Measurements from ENCODE around the gene GNB2.
A peak's percentile ranks its signal among the peaks of the same experiment; 100 is the strongest.
"Not testable (repeated sequence)": the region's sequence is repeated elsewhere in the genome, so short reads cannot be mapped to it uniquely, and the experiment has no call there.

The GNB2 gene

DNA sequence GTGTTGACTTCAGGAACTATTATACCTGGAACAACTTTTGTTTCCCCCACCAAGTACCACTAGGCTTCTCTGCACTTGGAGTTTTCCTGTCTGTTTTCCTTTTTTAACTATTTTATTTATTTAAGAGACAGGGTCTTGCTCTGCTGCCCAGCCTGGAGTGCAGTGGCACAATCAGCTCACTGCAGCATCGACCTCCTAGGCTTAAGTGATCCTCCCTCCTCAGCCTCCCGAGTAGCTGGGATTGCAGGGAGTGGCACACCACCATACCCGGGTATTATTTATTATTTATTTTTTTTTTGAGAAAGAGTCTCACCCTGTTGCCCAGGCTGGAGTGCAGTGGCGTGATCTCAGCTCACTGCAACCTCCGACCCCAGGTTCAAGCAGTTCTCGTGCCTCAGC lies 22.6 kb downstream of the GNB2 start:
- DNase-seq (ENCODE audit: low read depth) = no peak

DNA sequence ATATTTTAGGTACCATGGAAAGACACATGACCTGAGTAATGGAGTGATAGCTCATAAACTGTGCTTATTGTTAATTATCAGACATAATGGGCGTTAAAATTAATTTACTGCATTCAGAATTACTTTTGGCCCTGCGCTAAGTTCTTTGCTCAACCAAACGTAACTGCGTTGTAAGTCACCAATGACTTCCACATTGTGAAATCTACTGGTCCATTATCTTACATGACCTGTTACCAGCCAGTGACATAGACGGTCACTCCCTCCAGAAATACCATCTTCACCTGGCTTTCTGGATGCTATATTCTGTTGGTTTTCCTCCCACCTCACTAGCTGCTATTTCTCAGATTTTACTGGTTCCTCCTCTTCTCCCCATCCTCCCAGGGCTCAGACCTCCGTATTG lies 25.5 kb downstream of the GNB2 start:
- DNase-seq (ENCODE audit: low read depth) = no peak

DNA sequence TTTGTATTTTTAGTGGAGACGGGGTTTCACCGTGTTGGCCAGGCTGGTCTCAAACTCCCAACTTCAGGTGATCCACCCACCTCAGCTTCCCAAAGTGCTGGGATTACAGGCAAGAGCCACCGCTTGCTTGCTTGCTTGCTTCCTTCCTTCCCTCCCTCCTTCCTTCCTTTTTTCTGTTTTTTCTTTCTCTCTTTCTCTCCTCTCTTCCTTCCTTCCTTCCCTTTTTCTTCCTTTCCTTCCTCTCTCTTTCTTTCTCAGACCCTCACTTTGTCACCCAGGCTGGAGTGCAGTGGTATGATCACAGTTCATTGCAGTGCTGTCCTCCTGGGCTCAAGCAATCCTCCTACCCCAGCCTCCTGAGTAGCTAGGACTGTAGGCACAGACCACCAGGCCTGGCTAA lies 27.5 kb downstream of the GNB2 start:
- DNase-seq (ENCODE audit: low read depth) = not testable (repeated sequence)

DNA sequence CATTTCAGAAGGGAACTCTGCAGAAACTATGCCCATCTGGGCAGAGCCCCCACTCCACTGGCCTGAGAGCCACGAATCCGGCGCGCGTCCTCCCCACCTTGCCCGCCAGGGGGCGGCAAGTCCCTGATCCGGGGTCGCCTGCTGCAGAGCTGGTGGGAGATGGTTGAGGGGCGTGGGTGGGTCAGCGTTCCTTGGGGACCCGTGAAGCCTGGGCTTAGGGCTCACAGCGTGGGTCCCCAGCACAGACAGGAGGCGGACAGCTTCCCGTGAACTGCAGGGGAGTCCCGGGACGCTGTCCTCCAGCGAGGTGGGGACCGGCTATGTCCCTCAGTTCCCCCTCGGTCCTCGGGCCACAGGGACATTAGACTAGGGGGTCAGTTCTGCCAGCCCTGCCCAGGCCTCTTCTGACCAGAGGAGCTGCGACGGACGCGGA lies 31.8 kb downstream of the GNB2 start:
- peak; percentile 73 for DNase-seq (ENCODE audit: low read depth)

DNA sequence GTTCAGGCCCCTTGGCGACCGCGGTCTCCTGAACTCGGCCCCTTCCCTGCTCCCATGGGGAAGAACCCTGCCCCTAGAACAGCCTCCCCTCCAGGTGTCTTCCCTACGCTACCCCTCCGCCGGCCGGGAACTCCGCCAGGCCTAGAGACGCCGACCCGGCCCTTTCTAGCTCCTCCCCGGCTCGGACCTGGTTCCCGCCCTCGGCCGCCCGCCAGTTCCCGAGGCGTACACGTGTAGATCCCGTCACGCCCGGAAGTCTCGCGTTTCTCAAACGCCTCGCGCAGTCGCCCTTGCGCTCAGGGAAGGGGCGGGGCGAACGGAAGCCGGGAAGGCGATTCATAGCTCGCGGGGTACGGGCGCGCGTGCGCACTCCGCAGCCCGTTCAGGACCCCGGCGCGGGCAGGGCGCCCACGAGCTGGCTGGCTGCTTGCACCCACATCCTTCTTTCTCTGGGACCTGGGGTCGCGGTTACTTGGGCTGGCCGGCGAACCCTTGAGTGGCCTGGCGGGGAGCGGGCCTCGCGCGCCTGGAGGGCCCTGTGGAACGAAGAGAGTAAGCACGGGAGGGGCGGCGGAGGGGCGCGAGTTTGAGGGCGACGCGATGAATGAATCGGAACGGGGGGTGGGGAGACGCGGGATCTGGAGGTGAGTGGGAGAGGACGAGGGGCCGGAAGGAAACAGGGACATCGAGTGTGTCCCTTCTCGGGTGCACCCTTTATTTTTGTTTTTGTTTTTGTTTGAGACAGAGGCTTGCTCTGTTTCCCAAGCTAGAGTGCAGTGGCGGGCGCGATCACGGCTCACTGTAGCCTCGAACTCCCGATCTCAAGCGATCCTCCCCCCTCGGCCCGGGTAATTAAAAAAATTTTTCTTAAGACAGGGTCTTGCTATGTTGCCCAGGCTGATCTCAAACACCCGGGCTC lies 32.5 kb downstream of the GNB2 start, which contains the start of gene POP7:
TSS of gene POP7 (plus strand) at position 369 of the 919 bp plus-strand sequence. CDS start 710 bp downstream, outside the sequence.
- DNase-seq (ENCODE audit: low read depth) = peak; percentile 97

DNA sequence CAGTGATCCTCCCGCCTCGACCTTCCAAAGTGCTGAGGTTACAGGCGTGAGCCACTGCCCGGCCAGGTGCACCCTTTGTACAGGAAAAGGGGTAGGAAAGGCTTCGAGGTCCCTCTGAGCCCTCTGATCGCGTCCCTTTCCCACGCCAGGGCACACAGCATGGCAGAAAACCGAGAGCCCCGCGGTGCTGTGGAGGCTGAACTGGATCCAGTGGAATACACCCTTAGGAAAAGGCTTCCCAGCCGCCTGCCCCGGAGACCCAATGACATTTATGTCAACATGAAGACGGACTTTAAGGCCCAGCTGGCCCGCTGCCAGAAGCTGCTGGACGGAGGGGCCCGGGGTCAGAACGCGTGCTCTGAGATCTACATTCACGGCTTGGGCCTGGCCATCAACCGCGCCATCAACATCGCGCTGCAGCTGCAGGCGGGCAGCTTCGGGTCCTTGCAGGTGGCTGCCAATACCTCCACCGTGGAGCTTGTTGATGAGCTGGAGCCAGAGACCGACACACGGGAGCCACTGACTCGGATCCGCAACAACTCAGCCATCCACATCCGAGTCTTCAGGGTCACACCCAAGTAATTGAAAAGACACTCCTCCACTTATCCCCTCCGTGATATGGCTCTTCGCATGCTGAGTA lies 33.3 kb downstream of the GNB2 start:
- DNase-seq (ENCODE audit: low read depth) = no peak

DNA sequence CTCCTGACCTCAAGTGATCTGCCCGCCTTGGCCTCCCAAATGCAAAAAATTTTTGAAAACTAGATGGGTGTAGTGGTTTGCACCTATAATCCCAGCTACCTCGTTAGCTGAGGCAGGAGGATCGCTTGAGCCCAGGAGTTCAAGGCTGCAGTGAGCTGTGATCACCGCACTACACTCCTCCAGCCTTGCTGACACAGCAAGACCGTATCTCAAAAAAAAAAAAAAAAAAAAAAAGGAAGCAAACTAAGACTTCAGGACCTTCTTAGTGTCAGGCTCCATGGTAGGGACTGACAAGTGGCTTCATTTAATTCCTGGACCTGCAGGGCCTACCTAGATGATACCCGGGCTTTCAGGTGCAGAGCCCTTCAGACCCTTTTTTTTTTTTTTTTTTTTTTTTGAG lies 34.9 kb downstream of the GNB2 start:
- no peak for DNase-seq (ENCODE audit: low read depth)

DNA sequence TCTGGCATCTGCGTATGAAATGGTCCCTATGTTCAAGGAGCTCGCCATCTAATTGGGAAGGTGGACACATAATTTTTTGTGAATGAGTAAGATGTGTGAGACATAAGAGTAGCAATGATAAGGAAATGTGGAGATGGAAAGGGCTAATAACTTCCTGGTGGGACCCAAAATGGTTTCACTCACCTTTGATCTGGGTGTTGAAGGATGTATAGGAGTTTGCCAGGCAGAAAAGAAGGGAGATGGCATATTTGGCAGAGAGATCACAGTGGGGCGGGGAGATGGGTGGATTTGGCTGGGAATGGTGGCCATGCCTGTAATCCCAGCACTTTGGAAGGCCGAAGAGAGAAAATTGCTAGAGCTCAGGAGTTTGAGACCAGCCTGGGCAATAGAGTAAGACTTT lies 36.9 kb downstream of the GNB2 start:
- DNase-seq (ENCODE audit: low read depth) = no peak

DNA sequence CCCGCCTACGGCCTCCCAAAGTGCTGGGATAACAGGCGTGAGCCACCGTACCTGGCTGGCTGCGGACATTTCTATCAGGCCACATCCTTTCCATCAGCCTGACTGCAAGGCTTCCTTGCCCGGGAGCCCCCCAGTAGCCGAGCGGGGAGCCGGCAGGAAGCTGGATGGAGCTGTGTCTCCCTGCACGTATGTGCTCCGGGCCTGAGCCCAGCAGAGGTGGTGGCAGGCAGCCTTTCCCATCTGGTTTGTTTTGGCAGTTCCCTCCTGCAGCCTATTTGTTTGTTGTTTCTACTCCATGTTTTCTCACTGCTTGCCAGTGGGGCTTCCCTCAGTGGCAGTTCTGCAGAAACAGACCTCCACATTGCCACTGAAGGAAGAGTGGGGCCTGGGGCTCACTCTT lies 37.8 kb downstream of the GNB2 start:
- DNase-seq (ENCODE audit: low read depth) = no peak

DNA sequence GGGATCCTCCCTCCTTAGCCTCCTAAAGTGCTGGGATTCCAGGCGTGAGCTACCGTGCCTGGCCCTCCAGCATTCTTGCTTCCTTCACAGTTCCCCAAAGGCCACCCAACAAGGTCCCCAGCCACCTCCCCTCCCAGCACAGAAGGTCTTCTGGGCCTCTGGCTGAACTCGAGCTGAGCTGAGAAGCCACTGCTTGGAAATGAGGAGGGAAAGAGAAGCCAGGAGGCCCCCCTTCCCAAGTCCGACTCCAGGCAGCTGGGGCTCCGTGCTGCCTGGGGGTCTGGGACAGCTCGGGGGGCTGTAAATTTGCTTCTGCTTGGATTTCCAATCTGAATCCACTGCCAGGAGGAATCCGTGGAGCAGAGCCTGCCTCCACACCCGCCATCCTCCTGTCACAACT lies 41.2 kb downstream of the GNB2 start:
- no peak for DNase-seq (ENCODE audit: low read depth)

DNA sequence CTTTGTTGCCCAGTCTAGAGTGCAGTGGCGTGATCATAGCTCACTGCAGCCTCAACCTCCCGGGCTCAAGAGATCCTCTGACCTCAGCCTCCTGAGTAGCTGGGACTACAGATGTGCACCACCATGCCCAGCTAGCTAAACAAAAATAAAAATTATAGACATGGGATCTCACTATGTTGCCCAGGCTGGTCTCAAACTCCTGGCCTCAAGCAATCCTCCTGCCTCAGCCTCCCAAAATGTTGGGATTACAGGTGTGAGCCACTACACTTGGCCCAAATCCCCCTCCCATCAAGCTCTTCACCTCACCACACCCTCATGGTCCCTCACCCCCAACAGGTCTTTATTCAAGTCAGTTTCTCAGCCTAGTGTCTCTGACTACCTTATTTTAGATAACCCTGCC lies 43.5 kb downstream of the GNB2 start:
- not testable (repeated sequence) for DNase-seq (ENCODE audit: low read depth)

DNA sequence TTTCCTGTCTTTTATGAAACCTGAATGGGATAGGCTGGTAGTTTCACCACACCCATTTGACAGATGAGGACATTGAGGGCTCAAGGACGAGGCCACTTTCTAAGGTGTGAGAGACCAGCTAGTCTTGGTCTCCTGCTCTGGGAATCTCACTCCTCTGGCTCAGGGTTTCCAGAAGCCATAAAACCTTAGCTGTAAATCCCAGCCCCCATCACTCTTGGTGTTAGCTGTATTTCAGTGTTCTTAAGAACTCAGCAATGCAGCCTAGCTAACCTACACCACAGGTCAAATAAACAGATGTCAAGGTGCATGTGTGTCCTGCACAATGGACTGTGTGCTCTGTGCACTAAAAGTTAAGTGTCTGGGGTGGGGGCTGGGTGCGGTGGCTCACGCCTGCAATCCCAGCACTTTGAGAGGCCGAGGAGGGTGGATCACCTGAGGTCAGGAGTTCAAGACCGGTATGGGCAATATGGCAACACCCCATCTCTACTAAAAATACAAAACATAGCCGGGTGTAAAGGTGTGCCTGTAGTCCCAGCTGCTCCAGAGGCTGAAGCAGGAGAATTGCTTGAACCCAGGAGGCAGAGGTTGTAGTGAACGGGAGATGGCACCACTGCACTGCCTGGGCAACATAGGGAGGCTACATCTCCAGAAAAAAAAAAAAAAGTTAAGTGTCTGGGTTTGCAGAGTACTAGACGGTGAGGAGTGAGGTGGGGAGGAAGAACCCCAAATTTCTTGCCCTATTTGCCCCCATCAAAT lies 46.2 kb downstream of the GNB2 start:
- no peak for DNase-seq (ENCODE audit: low read depth)

DNA sequence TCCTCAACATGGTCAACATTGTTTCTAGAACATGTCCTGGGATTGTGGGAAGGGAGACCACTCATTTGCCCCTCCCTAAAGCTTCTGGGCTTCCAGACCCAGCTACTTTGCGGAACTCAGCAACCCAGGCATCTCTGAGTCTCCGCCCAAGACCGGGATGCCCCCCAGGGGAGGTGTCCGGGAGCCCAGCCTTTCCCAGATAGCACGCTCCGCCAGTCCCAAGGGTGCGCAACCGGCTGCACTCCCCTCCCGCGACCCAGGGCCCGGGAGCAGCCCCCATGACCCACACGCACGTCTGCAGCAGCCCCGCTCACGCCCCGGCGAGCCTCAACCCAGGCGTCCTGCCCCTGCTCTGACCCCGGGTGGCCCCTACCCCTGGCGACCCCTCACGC lies 46.7 kb downstream of the GNB2 start, which contains the start of gene EPO:
TSS of gene EPO (plus strand) at position 190 of the 392 bp plus-strand sequence. CDS start 513 bp downstream, outside the sequence.
- DNase-seq (ENCODE audit: low read depth) = no peak

DNA sequence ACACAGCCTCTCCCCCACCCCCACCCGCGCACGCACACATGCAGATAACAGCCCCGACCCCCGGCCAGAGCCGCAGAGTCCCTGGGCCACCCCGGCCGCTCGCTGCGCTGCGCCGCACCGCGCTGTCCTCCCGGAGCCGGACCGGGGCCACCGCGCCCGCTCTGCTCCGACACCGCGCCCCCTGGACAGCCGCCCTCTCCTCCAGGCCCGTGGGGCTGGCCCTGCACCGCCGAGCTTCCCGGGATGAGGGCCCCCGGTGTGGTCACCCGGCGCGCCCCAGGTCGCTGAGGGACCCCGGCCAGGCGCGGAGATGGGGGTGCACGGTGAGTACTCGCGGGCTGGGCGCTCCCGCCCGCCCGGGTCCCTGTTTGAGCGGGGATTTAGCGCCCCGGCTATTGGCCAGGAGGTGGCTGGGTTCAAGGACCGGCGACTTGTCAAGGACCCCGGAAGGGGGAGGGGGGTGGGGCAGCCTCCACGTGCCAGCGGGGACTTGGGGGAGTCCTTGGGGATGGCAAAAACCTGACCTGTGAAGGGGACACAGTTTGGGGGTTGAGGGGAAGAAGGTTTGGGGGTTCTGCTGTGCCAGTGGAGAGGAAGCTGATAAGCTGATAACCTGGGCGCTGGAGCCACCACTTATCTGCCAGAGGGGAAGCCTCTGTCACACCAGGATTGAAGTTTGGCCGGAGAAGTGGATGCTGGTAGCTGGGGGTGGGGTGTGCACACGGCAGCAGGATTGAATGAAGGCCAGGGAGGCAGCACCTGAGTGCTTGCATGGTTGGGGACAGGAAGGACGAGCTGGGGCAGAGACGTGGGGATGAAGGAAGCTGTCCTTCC lies 47.3 kb downstream of the GNB2 start:
- DNase-seq (ENCODE audit: low read depth) = no peak

DNA sequence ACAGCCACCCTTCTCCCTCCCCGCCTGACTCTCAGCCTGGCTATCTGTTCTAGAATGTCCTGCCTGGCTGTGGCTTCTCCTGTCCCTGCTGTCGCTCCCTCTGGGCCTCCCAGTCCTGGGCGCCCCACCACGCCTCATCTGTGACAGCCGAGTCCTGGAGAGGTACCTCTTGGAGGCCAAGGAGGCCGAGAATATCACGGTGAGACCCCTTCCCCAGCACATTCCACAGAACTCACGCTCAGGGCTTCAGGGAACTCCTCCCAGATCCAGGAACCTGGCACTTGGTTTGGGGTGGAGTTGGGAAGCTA lies 47.9 kb downstream of the GNB2 start:
- no peak for DNase-seq (ENCODE audit: low read depth)

DNA sequence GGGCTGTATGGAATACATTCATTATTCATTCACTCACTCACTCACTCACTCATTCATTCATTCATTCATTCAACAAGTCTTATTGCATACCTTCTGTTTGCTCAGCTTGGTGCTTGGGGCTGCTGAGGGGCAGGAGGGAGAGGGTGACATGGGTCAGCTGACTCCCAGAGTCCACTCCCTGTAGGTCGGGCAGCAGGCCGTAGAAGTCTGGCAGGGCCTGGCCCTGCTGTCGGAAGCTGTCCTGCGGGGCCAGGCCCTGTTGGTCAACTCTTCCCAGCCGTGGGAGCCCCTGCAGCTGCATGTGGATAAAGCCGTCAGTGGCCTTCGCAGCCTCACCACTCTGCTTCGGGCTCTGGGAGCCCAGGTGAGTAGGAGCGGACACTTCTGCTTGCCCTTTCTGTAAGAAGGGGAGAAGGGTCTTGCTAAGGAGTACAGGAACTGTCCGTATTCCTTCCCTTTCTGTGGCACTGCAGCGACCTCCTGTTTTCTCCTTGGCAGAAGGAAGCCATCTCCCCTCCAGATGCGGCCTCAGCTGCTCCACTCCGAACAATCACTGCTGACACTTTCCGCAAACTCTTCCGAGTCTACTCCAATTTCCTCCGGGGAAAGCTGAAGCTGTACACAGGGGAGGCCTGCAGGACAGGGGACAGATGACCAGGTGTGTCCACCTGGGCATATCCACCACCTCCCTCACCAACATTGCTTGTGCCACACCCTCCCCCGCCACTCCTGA lies 49.1 kb downstream of the GNB2 start:
- DNase-seq (ENCODE audit: low read depth) = no peak

DNA sequence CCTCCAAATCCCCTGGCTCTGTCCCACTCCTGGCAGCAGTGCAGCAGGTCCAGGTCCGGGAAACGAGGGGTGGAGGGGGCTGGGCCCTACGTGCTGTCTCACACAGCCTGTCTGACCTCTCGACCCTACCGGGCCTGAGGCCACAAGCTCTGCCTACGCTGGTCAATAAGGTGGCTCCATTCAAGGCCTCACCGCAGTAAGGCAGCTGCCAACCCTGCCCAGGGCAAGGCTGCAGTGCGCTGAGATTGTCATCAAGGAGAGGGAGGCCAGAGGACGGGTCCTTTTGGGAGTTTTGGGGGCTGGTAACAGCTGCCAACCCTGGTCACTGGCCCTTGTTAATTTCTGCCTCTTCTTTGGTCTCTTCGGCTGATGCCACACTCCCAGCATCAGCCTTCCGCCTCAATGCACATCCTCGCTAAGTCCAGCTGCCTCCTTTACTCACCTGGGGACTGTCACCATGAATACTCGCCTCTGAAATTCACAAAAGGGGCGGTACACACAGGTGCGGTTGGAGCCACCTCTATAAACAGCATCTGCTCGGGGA lies 50.3 kb downstream of the GNB2 start:
- no peak for DNase-seq (ENCODE audit: low read depth)

DNA sequence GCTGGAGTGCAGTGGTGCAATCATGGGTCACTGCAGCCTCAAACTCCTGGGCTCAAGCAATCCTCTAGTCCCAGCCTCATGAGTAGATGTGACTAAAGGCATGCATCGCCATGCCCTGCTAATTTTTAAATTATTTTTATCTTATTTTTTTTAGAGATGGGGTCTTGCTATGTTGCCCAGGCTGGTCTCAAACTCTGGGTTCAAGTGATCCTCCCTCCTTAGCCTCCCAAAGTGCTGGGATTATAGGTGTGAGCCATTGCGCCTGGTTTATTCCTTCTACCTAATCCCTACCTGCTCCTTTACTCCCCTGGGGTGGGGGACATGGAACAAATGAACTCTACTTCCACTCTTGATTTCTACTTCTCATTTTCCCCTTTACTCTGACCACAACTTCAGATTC lies 50.8 kb downstream of the GNB2 start:
- DNase-seq (ENCODE audit: low read depth) = not testable (repeated sequence)

DNA sequence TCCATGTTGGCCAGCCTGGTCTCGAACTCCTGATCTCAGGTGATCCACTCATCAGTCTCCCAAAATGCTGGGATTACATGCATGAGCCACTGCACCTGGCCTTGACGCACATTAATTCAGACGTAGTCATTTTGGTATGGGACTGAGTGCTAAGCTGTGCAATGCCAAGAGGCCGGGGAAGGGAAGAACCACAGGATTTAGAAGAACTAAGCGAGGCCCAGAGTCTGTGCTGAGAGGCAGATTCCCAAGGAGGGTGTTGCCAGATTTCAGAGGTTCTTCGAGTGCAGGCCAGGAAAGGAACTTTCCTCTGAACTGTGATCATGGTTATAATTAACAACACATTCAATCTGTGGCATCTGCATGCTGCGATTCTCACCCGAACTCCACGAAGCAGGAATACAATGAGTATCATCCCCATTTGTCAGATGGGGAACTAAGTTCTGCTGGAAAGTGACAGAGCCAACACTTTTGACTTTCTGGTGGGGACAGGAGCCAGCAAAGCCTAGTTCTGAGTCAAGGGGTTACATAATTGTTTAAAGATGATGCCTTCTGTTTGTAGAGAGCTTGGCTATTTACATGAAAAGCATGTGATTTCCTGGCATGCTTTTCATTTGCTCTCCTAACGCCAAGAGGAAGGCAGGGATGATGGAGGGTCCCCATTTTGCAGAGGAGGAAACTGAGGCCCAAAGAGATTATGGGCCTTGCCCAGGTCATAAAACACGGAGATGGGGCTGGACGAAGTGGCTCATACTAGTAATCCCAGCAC lies 53.6 kb downstream of the GNB2 start:
- DNase-seq (ENCODE audit: low read depth) = no peak

DNA sequence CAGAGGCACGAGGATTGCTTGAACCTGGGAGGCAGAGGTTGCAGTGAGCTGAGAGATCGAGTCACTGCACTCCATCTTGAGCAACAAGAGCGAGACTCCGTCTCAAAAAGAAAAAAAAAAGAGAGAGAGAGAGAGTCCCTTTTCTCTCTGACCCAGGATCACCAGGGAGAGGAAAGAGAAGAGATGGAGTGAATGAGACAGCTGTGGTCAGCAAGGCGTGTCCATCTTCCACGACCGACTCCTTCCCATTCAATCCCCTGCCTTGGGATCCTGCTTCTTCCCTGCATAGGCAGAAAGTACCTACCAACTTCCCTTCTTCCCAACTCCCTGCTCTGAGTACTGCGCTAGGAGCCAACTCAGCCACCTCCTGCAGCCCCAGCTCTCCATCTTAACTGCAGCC lies 54.7 kb downstream of the GNB2 start:
- no peak for DNase-seq (ENCODE audit: low read depth)
